Measurements from ENCODE around the gene PML. TPM values are rescaled to one million over a fixed set of nuclear protein-coding genes. Genes with fewer than 3 reads are reported as not detected.

PML gene
- total RNA-seq, 1 experiment from 2014 or later: 24.6 TPM

DNA sequence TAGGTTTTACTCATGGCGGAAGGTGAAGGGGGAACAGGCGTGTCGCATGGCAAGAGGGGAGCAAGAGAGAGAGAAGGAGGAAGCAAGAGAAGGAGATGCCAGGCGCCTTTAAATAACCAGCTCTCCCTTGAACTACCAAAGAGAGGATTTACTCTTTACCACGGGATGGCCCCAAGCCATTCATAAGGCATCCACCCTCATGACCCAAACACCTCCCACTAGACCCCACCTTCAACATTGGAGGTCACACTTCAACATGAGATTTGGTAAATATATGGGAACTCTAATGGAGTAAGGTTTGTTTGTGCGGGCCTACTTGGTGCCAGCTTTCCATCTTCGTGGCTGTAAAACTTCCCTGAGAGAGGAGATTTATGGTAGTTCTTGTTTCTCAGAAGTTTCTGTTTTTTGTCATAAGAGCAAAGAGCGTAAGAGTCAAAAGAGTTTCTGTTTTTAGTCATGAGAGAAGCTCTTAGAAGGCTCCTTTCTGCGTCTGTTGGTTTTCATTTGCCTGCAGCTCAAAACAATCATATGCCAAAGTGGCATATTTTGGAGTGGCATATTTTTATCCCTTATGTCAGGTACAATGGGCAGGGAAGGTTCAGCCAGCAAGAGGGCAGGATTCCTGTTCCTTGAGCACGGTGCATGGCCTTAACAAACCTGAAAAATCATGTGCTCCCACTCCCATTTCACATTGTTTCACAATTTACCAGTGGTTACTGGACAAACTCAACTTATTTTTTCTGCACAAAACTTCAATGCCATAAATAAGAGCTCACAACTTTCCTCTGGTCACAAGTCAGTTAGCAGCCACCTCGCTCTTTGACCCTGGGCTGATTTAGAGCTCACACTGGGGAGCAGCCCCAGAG is 12.5 kb downstream of the PML start:
- H3T11ph ChIP-seq (ENCODE audit: low read length): no peak overlapping the region
- H3K79me1 ChIP-seq (ENCODE audit: insufficient read depth, low read depth, low read length, poor library complexity, severe bottlenecking): peaks cover 2% of the 10 kb centered on the region
- no peak overlapping the region for H4K5ac ChIP-seq (ENCODE audit: insufficient read length, low read depth, low read length)
- peaks cover 3% of the 10 kb centered on the region; the same call in 1 of the 2 replicates for H3K79me2 ChIP-seq (ENCODE audit: insufficient read depth, low read length)
- H3K4me3 Mint-ChIP-seq: no peak overlapping the region
- peaks cover 6 to 13% of the 10 kb centered on the region in 2 experiments for H3K4me1 Mint-ChIP-seq
- H4K91ac ChIP-seq (ENCODE audit: insufficient read length, low read depth, low read length): no peak overlapping the region
- H3K27me3 ChIP-seq (ENCODE audit: insufficient read depth, low read length): no peaks in the 10 kb centered on the region
- no peak overlapping the region for H2BK15ac ChIP-seq (ENCODE audit: low read depth, low read length)
- H3K27me3 Mint-ChIP-seq (ENCODE audit: low read depth): no peaks in the 10 kb centered on the region
- no peaks in the 10 kb centered on the region for H3K9me3 Mint-ChIP-seq
- no peak overlapping the region for H3K23ac ChIP-seq (ENCODE audit: insufficient read length, low read depth, low read length)
- H3K27ac ChIP-seq (ENCODE audit: insufficient read length, low read depth, low read length): no peak overlapping the region
- no peaks in the 10 kb centered on the region for H4K20me1 ChIP-seq (ENCODE audit: control insufficient read depth, insufficient read depth, insufficient read length)
- no peak overlapping the region for H2BK12ac ChIP-seq (ENCODE audit: insufficient read length, low read depth, low read length)
- H3K4ac ChIP-seq (ENCODE audit: low read depth, low read length): no peak overlapping the region
- H2BK20ac ChIP-seq (ENCODE audit: low read depth, low read length, poor library complexity, severe bottlenecking): no peak overlapping the region
- no peaks in the 10 kb centered on the region for H3K23me2 ChIP-seq (ENCODE audit: insufficient read length, low read depth, low read length, poor library complexity, severe bottlenecking)
- H3K27ac Mint-ChIP-seq: peak overlapping the region in 2 of 3 experiments; percentile 34 to 85; a peak in 2 of 7 replicates
- H3K9ac ChIP-seq (ENCODE audit: extremely low read depth, insufficient read length, low read length): no peak overlapping the region
- H2AK5ac ChIP-seq (ENCODE audit: insufficient read length, low read length): no peak overlapping the region
- no peak overlapping the region for H4K8ac ChIP-seq (replicated peaks; ENCODE audit: insufficient read length, low read depth, low read length)
- H2BK5ac ChIP-seq (ENCODE audit: insufficient read length, low read length): no peak overlapping the region
- H3K14ac ChIP-seq (ENCODE audit: insufficient read depth, low read length): no peak overlapping the region
- H3K9me3 ChIP-seq (ENCODE audit: control insufficient read depth, low read depth, low read length): no peaks in the 10 kb centered on the region
- no peak overlapping the region for H3K4me2 ChIP-seq (ENCODE audit: insufficient read depth, insufficient read length, low read length)
- peaks cover 4 to 28% (median 25%) of the 10 kb centered on the region in 3 experiments for H3K36me3 Mint-ChIP-seq (ENCODE audit: insufficient read depth in 1 of 3, low read depth in 3 of 3)
- no peak overlapping the region for H3K56ac ChIP-seq (ENCODE audit: insufficient read length, low read depth, low read length)
- H2BK120ac ChIP-seq (ENCODE audit: low read depth, low read length, poor library complexity, severe bottlenecking): no peak overlapping the region
- H2AFZ ChIP-seq (ENCODE audit: low read length): no peak overlapping the region
- WGBS (ENCODE audit: extremely low coverage, insufficient read length, low lambda C conversion rate): no CpG with 5 or more reads among the region's 11 CpGs
- no peak for DNase-seq
- no peak overlapping the region for H3K18ac ChIP-seq (ENCODE audit: insufficient read length, low read depth, low read length)
- TF ChIP-seq, protein P1, sequence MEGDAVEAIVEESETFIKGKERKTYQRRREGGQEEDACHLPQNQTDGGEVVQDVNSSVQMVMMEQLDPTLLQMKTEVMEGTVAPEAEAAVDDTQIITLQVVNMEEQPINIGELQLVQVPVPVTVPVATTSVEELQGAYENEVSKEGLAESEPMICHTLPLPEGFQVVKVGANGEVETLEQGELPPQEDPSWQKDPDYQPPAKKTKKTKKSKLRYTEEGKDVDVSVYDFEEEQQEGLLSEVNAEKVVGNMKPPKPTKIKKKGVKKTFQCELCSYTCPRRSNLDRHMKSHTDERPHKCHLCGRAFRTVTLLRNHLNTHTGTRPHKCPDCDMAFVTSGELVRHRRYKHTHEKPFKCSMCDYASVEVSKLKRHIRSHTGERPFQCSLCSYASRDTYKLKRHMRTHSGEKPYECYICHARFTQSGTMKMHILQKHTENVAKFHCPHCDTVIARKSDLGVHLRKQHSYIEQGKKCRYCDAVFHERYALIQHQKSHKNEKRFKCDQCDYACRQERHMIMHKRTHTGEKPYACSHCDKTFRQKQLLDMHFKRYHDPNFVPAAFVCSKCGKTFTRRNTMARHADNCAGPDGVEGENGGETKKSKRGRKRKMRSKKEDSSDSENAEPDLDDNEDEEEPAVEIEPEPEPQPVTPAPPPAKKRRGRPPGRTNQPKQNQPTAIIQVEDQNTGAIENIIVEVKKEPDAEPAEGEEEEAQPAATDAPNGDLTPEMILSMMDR (conservative IDR thresholded peaks at IDR 0.05): no peak
- H3K4me1 ChIP-seq (ENCODE audit: insufficient read depth, low read length): peaks cover 2% of the 10 kb centered on the region; the same call in 1 of the 2 replicates

Measured in H9 (cell line).